ENCODE results near the gene CCDC61. TPM values are rescaled to one million over a fixed set of nuclear protein-coding genes. Genes with fewer than 3 reads are reported as not detected.

Gene CCDC61
- total RNA-seq, 2 experiments from 2014 or later = 14.2 to 20.1 TPM

GRCh38 chr19:45962021-45962420 is 33.2 kb upstream of the CCDC61 start:
- Histone ChIP-seq H2AFZ (ENCODE audit: low read length) (no peak overlapping the region), H3K4me3 (ENCODE audit: low read depth, low read length, poor library complexity, severe bottlenecking) (no peak overlapping the region), H3K9me3 (ENCODE audit: low read length) (no peaks in the 10 kb centered on the region), H3K9me2 (ENCODE audit: insufficient read depth, low read length) (no peaks in the 10 kb centered on the region), H3K79me2 (ENCODE audit: insufficient read depth, low read depth, low read length) (no peaks in the 10 kb centered on the region), H3K4me2 (ENCODE audit: low read length) (no peak overlapping the region), H3K4me1 (ENCODE audit: insufficient read depth, low read length, poor library complexity, severe bottlenecking) (peaks cover 5% of the 10 kb centered on the region), H3K27ac (ENCODE audit: low read depth, low read length, poor library complexity, severe bottlenecking) (no peak overlapping the region), H3K36me3 (ENCODE audit: insufficient read depth, low read length) (no peaks in the 10 kb centered on the region), H4K20me1 (ENCODE audit: insufficient read depth, low read length) (no peaks in the 10 kb centered on the region)
- CTCF ChIA-PET (ENCODE audit: unreplicated experiment) = no interaction called here
- POLR2A ChIA-PET = no interaction called here
- intact Hi-C loops (cut with micrococcal nuclease; ENCODE audit: unreplicated experiment) = no loop called here
- DNase-seq (ENCODE audit: low spot score) = no peak
- TF ChIP-seq EZH2phosphoT487 (IDR thresholded peaks at IDR 0.05; ENCODE audit: borderline replicate concordance, low read depth, low read length) (no peak), CTCF (conservative IDR thresholded peaks at IDR 0.05; ENCODE audit: low read length) (no peak)
- BruUV-seq (replicated peaks) = no TSS peak

GRCh38 chr19:45967246-45967645 is 28.0 kb upstream of the CCDC61 start:
- ChIA-PET POLR2A (no interaction called here), CTCF (ENCODE audit: unreplicated experiment) (no interaction called here)
- Histone ChIP-seq H3K27ac (ENCODE audit: low read depth, low read length, poor library complexity, severe bottlenecking) (no peak overlapping the region), H2AFZ (ENCODE audit: low read length) (no peak overlapping the region), H4K20me1 (ENCODE audit: insufficient read depth, low read length) (no peaks in the 10 kb centered on the region), H3K36me3 (ENCODE audit: insufficient read depth, low read length) (no peaks in the 10 kb centered on the region), H3K79me2 (ENCODE audit: insufficient read depth, low read depth, low read length) (no peaks in the 10 kb centered on the region), H3K9me2 (ENCODE audit: insufficient read depth, low read length) (no peaks in the 10 kb centered on the region), H3K4me3 (ENCODE audit: low read depth, low read length, poor library complexity, severe bottlenecking) (no peak overlapping the region), H3K4me2 (ENCODE audit: low read length) (no peak overlapping the region), H3K9me3 (ENCODE audit: low read length) (no peaks in the 10 kb centered on the region), H3K4me1 (ENCODE audit: insufficient read depth, low read length, poor library complexity, severe bottlenecking) (peaks cover 9% of the 10 kb centered on the region)
- no peak for DNase-seq (ENCODE audit: low spot score)
- BruUV-seq (replicated peaks) = no TSS peak
- intact Hi-C loops (cut with micrococcal nuclease; ENCODE audit: unreplicated experiment) = no loop called here
- TF ChIP-seq CTCF (conservative IDR thresholded peaks at IDR 0.05; ENCODE audit: low read length) (no peak), EZH2phosphoT487 (IDR thresholded peaks at IDR 0.05; ENCODE audit: borderline replicate concordance, low read depth, low read length) (no peak)

GRCh38 chr19:45968626-45969025 is 26.6 kb upstream of the CCDC61 start:
- Histone ChIP-seq H2AFZ (ENCODE audit: low read length) (no peak overlapping the region), H3K9me3 (ENCODE audit: low read length) (no peaks in the 10 kb centered on the region), H3K4me2 (ENCODE audit: low read length) (no peak overlapping the region), H3K9me2 (ENCODE audit: insufficient read depth, low read length) (no peaks in the 10 kb centered on the region), H3K4me1 (ENCODE audit: insufficient read depth, low read length, poor library complexity, severe bottlenecking) (peaks cover 9% of the 10 kb centered on the region), H4K20me1 (ENCODE audit: insufficient read depth, low read length) (no peaks in the 10 kb centered on the region), H3K36me3 (ENCODE audit: insufficient read depth, low read length) (no peaks in the 10 kb centered on the region), H3K4me3 (ENCODE audit: low read depth, low read length, poor library complexity, severe bottlenecking) (no peak overlapping the region), H3K79me2 (ENCODE audit: insufficient read depth, low read depth, low read length) (no peaks in the 10 kb centered on the region), H3K27ac (ENCODE audit: low read depth, low read length, poor library complexity, severe bottlenecking) (no peak overlapping the region)
- BruUV-seq (replicated peaks) = no TSS peak
- intact Hi-C loops (cut with micrococcal nuclease; ENCODE audit: unreplicated experiment) = no loop called here
- CTCF ChIA-PET (ENCODE audit: unreplicated experiment) = no interaction called here
- TF ChIP-seq EZH2phosphoT487 (IDR thresholded peaks at IDR 0.05; ENCODE audit: borderline replicate concordance, low read depth, low read length) = no peak
- no peak for TF ChIP-seq CTCF (conservative IDR thresholded peaks at IDR 0.05; ENCODE audit: low read length)
- POLR2A ChIA-PET = no interaction called here
- DNase-seq (ENCODE audit: low spot score) = no peak

Data from OCI-LY7 (cell line).